ENCODE results near the gene SHANK2. TPM values are rescaled to one million over a fixed set of nuclear protein-coding genes. Genes with fewer than 3 reads are reported as not detected.

SHANK2 gene
- total RNA-seq, 4 donors from 2014 or later: 1.1 to 16.7 (median 9.0) TPM

GRCh38 chr11:71206186-71206585 is 46.2 kb downstream of the SHANK2 start:
- no peak overlapping the region for H3K4me3 ChIP-seq (ENCODE audit: low read depth, poor library complexity, severe bottlenecking)
- no peak for DNase-seq (ENCODE audit: low spot score in 2 of 2)
- intact Hi-C loops (cut with DNase I; ENCODE audit: low total_unique reads): no loop called here

DNA sequence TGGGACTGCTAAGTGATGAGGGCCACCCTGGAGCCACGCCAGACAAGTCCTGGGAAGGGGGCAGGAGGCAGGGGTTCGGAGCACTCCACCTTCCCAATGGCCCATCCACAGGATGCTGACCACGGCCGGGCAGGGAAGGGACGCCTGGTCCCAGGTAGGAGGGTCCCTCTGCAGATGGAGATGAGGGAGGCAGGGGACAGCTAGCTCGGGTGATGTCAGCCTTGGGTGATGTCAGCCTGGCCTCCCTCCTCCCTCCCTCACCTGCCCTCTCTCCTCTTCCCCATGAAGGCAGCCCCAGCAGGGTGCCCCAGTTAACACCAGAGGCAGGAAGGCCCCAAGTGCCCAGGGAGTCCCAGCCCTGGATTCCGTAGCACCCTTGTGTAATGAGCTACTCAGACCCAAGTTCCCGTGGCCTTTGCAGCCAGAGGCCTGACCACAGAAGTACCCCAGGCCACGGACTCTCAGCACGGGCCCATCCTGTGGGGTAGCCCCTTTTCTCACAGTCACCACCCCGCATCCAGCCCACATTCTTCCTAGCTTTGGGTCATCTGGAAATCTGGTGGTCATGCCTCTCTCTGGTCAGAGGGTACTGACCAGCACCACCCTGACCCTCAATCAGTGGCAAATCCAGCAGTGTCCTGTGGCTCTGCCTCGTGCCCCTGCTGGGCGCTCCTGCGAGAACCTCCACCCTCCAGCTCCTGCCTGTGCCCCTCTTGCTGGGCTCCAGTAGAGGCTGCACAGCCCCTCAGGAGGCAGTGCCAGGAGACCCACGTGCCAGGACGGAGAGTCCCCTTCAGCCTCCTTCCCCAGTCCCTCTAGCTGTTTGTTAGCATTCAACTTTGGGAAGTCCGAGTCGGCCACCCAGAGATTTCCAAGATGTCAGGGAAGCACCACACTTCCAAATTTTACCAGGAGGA is 47.4 kb downstream of the SHANK2 start:
- intact Hi-C loops (cut with DNase I; ENCODE audit: low total_unique reads): no loop called here
- 82 to 88% methylated on average over 18 of the region's 18 CpGs for WGBS, 2 donors
- DNase-seq (ENCODE audit: low spot score in 2 of 2): no peak

More at GRCh38 chr11:71206186-71206585, 46.2 kb downstream of the SHANK2 start:
- 23 to 24% methylated on average over 17 of the region's 17 CpGs for WGBS, 2 donors
- no peak for TF ChIP-seq CTCF (IDR thresholded peaks at IDR 0.05)
- no peak for TF ChIP-seq POLR2A (IDR thresholded peaks at IDR 0.05)

DNA sequence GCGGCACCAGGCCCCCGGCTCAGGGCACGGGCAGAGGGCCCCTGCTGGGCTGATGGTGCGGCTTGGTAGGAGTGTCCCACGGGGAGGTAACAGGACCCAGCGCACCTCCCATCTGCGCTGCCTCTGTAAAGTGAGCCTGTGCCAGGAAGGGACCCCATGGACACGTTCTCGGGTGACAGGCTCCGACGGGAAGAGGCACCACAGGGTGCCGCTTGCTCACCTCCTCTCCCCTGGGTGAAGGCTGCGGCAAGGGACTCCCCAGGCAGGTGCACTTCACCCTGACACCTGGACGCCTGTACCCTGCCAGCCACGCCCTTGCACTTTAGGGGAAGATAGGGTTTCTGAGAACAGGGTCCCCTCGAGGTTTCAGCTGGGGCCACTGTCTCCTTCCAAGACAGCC is 48.1 kb downstream of the SHANK2 start:
- 70 to 85% methylated on average over 16 of the region's 16 CpGs for WGBS, 2 donors
- no peak overlapping the region for H3K4me3 ChIP-seq (ENCODE audit: low read depth, poor library complexity, severe bottlenecking)
- no peak for DNase-seq (ENCODE audit: low spot score in 2 of 2)
- no peak for TF ChIP-seq CTCF (IDR thresholded peaks at IDR 0.05)
- intact Hi-C loops (cut with DNase I; ENCODE audit: low total_unique reads): no loop called here

More for the DNA sequence above, 47.4 kb downstream of the SHANK2 start:
- TF ChIP-seq POLR2A (IDR thresholded peaks at IDR 0.05) (no peak), CTCF (IDR thresholded peaks at IDR 0.05) (no peak)
- no peak overlapping the region for H3K4me3 ChIP-seq (ENCODE audit: low read depth, poor library complexity, severe bottlenecking)

DNA sequence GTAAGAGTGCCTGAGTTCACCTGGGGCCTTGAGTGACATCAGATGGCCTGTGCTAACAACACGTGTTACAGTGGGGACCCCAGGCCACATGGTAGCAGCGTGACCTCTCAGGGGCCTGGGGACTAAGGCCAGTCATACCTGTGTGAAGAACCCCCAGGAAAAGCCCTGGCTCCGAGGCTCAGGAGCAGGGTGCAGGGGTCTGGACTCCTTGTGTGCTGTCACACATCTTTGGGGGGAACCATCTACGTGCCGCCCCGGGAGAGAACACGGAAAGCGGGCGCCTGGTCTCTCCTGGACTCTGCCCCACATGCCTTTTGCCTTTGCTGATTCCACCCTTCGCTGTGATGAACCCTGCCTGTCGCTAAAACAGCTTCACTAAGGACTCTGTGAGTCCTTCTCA is 48.7 kb downstream of the SHANK2 start:
- TF ChIP-seq CTCF (IDR thresholded peaks at IDR 0.05): no peak
- no peak for TF ChIP-seq POLR2A (IDR thresholded peaks at IDR 0.05)
- intact Hi-C loops (cut with DNase I; ENCODE audit: low total_unique reads): no loop called here
- 92 to 93% methylated on average over 11 of the region's 11 CpGs for WGBS, 2 donors
- no peak overlapping the region for H3K4me3 ChIP-seq (ENCODE audit: low read depth, poor library complexity, severe bottlenecking)
- no peak for DNase-seq (ENCODE audit: low spot score in 2 of 2)

DNA sequence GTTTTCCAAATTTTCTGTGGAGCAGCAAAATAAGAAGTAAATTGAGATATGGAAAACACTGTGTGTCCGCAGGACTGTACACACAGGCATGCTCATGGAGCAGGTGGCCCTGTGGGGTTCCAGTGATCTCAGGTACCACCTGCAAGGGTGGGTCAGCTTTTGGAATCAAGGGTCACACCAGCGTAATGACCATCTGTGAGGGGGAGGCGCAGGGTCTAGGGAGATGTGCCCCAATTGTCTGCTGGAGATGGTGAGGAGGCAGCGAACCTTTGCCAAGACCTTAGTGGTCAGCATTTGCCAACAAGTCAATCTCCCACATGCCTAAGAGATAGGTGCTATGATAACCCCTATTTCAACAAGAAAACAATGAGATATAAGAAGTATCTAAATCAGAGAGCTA is 49.4 kb downstream of the SHANK2 start:
- no peak for TF ChIP-seq POLR2A (IDR thresholded peaks at IDR 0.05)
- TF ChIP-seq CTCF (IDR thresholded peaks at IDR 0.05): no peak
- intact Hi-C loops (cut with DNase I; ENCODE audit: low total_unique reads): no loop called here

More for the DNA sequence above, 49.4 kb downstream of the SHANK2 start:
- 100% methylated on average over 4 of the region's 4 CpGs for WGBS, 2 donors
- DNase-seq (ENCODE audit: low spot score in 2 of 2): no peak
- H3K4me3 ChIP-seq (ENCODE audit: low read depth, poor library complexity, severe bottlenecking): no peak overlapping the region
